GM19023 (cell line): ENCODE measurements around the gene KCNQ1OT1.

Source experiments
- ATAC-seq: cut with Tn5 transposase; IDR thresholded peaks from one replicate; pipeline ENCODE4 v1.9.1; 2021; ENCODE audit warnings: mild to moderate bottlenecking, moderate library complexity; ENCODE audit not compliant: unreplicated experiment

The KCNQ1OT1 gene

DNA sequence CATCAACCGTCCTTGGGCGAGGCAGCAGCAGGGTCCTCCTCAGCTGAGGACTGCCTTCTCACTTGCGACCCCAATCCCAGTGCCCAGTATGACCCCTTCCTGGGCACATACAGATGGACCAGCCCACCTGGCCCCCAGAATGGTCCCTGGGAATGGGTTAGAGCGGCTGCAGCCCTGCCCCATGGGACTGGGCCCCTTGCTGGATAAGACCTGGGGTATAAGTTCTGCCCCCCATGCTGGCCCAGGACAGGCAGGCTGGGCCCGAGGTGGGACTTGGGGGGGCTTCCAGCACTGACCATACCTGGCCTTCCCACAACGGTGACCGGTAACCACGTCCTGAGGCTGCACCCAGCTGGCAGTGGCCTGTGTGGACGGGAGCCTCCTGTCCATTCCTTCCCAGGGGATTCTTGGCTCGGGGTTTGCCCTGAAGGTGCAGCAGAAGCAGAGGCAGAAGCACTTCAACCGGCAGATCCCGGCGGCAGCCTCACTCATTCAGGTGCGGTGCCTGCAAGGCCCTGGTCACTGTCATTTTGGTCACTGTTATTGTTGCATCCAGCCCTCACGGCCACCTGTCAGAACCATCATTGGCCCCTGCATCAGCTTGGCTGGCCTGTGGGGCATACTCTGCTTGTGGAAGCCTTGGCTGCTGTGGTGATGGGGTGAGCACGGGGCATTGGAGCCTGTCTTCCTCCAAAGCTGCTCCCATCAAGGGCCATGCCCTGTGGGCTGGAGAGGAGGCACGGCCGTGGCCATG is 114.8 kb downstream of the KCNQ1OT1 start:
- ATAC-seq: no peak

GRCh38 chr11:2584434-2584811 is 115.4 kb downstream of the KCNQ1OT1 start:
- ATAC-seq: no peak

GRCh38 chr11:2583605-2583958 is 116.2 kb downstream of the KCNQ1OT1 start:
- ATAC-seq: no peak

DNA sequence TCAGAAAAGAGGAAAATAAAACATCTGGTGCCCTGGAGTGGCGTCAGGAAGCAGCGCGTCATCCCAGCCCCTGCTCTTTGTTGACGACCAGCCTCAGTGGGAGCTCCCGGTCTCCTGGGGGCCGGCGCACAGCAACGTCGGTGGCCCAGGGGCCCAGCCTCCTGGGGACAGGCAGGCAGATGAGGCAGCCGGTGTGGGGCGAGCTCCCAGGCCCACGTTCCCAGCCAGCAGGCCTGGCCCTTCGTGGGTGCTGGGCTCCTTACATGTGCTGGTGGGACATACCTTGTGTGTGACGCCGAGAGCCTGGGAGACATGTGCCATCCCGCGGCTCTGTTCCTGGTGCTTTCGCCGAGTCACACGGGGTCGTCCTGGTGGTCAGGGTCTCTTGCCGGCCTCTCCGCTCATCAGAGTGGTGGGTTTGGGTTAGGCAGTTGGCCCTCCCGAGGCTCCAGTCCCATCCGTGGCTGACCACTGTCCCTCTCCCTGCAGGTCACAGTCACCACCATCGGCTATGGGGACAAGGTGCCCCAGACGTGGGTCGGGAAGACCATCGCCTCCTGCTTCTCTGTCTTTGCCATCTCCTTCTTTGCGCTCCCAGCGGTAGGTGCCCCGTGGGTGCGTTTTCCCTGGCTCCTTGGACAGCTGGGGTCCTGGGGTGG is 116.7 kb downstream of the KCNQ1OT1 start:
- ATAC-seq: no peak

DNA sequence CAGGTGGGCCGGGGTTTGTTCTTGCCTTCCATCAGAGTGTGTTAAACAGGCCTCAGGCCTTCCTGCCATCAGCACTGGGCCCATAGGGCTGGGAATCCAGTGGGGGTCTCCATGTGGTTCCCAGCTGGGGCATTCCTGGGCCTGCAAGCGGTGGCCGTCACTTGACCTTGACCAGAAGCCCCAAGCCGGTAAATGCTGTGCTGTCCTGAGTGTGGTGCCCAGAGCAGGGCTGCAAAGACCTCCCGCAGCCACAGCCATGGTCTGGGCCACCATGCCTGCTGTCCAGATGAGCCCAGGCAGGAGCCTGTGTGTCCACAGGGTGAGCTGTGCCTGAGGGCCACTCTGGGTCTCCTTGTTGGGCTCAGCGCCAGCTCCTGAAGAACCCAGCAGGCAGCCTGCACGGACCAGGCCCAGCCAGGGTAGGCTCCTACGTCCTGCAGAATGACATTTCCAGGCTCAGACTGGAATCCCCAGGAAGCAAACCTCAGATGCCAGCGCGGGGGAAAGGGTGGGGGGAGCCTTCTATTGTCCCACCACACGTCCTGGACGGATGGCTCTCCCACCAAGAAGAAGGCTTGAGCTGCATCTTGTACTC is 117.3 kb downstream of the KCNQ1OT1 start:
- ATAC-seq: no peak

DNA sequence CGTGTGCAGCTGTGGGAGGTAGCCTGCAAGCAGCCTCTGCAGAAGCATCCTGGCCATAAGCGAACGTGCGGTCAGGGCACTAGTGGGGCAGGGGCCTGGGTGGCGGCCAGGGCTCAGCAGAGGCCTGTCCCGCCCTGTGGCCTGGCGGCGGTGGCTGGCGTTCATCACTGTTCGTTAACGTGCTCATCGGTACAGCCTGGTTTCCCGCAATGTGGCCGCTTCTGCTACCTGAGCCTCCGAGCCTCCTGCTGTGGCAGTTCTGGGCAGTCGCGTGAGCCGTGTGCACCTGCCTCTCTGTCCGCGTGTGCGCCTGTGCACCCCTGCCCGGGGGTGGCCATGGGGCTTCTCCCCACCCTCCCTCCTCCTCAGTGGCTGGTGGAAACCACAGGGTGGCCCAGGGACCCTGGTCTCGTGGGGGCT is 117.9 kb downstream of the KCNQ1OT1 start:
- no peak for ATAC-seq

DNA sequence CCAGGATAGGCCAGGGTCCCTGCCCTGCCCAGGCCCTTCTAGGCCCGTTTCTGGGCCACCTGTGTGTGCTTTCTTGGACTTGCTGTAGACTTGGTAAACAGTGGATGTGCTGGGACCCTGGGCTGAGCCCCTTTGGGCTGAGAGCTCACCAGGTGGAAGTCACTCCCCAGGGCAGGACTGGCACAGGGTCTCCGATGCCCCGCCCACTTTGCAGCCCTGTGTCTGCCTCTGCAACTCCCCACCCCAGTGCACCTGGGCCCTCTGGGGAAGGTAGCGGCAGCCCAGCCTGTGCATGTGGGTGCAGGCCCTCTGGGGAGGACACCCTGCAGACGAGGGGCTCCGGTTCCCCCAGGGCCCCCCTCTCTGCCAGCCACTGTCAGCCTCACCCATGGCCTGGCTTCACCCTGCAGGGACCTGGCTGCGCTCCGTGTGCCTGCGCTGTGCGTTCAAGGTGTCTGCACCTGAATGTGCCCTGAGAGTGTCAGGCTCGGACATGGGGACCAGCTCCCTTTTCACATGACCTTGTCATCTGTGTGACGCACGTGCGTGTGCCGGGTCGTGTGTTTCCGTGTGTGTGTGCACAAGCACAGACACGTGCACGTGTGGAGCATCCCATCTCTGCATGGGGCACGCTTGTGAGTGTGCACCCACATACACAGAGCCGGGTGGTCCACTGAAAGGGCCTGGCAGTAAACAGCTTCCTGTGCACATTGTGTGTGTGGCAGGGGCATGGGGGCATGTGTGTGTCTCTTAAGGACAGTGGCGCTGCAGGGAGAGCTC is 118.5 kb downstream of the KCNQ1OT1 start:
- no peak for ATAC-seq

DNA sequence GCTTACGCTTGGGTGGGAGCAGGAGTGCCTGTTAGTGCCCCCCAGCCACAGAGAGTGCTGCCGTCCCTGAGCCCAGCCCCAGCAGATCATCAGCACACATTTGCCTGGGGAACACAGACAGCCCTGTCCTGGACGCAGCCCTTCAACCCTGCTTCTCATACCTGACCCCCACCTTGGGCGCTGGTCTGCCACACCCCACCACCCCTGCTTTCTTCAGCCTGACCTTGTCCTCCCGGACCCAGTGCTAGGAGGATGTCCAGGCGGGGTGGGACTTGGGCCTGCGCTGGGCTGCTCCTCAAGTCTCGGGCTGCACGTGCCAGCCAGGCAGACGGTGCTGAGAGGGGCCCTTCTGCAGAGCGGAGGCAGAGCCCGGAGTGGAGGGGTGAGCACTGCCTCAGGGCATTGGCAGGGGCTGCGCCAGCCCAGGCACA is 119.2 kb downstream of the KCNQ1OT1 start:
- ATAC-seq: no peak

- ATAC-seq: no peak
These were observed 119.8 kb downstream of the KCNQ1OT1 start for GRCh38 chr11:2580061-2580421.

DNA sequence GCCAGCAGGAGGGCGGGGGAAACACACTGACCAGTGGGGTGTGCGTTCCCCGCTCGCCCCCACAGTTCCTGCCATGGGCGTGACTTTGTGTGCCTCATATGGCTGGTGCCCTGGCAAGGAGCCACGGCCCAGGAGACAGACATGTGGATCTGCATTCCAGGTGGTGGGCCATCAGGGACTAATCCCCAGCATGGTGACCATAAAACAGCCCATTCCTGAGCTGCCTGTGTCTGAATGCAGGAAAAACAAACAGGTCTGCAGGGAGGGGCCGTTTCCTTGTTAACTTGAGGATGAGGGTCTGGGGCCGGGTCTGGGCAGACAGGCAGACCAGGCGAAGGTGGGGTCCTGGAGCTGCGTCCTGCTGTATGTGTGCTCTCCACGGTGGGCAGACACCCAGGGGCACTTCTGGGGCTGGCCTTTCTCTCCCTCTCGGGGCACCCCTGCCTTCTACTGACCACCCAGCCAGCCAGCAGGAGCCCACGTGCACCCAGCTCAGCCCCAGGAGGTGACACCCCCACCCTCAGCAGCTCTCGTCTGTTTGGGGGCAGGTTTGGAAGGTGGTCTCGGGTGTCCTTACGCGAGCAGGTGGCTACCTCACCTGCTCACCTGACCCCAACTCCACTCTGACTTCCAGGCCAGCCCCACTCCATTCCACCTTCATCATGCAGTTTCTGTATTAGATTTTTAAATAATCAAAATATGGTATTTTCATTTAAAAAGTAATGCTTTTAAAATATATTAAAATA is 120.3 kb downstream of the KCNQ1OT1 start:
- no peak for ATAC-seq

DNA sequence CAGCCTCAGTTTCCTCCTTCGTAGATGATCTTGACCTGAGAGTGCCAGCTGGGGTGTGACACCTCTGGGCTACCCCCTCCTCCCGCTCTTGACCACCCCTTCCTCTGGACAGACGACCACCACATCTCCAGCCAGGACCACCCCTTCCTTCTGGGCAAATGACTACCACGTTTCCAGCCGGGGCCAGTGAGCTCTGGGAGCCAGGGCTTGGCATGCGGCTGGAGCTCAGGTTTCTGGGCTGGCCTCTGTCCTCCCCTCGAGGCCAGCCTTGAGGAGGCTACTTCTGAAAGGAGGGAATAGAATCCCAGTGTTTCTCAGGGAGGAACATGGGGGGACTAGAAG is 120.9 kb downstream of the KCNQ1OT1 start:
- no peak for ATAC-seq

- ATAC-seq: no peak
These were observed 121.5 kb downstream of the KCNQ1OT1 start for GRCh38 chr11:2577991-2578928.

- no peak for ATAC-seq
These were observed 122.5 kb downstream of the KCNQ1OT1 start for GRCh38 chr11:2577031-2577990.

DNA sequence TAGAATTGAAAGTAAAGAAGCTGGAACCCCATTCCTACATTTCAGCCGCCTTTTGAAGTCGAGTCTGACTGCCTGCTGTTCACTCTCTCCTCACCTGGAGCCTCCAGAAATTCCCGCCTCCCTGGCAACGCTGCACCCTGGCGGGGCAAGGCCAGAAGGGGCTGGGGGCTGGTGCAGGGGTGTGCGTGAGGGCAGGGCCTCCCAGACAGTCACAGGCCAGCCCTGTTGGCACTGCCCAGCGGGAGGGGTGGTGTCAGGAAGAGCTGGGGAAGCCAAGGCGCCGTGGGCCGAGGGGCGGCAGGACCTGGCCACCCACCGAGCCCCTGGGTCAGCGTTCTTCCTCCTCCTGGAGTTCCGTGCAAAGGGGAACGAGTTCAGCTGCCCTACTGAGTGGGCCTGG is 123.2 kb downstream of the KCNQ1OT1 start:
- no peak for ATAC-seq

DNA sequence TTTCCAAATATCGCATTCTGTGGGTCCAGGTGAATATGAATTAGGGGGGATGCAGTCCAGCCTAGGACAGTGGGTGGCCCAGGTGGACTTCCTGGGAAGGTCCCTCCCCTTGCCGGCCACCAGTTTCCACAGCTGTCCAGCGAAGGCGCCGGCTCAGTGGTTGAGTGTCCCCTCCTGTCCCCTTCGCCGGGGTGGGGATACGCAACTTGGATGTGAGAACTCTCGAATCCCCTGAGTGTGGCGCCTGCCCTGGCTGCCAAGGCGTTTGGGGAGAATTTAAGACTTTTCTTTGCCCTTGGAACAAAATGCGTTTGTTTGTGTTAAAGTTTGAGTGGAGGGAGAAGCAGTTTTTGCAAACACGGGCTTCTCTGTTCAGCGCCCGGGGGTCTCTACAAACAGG is 123.7 kb downstream of the KCNQ1OT1 start:
- no peak for ATAC-seq

GRCh38 chr11:2575591-2576051 is 124.2 kb downstream of the KCNQ1OT1 start:
- no peak for ATAC-seq

DNA sequence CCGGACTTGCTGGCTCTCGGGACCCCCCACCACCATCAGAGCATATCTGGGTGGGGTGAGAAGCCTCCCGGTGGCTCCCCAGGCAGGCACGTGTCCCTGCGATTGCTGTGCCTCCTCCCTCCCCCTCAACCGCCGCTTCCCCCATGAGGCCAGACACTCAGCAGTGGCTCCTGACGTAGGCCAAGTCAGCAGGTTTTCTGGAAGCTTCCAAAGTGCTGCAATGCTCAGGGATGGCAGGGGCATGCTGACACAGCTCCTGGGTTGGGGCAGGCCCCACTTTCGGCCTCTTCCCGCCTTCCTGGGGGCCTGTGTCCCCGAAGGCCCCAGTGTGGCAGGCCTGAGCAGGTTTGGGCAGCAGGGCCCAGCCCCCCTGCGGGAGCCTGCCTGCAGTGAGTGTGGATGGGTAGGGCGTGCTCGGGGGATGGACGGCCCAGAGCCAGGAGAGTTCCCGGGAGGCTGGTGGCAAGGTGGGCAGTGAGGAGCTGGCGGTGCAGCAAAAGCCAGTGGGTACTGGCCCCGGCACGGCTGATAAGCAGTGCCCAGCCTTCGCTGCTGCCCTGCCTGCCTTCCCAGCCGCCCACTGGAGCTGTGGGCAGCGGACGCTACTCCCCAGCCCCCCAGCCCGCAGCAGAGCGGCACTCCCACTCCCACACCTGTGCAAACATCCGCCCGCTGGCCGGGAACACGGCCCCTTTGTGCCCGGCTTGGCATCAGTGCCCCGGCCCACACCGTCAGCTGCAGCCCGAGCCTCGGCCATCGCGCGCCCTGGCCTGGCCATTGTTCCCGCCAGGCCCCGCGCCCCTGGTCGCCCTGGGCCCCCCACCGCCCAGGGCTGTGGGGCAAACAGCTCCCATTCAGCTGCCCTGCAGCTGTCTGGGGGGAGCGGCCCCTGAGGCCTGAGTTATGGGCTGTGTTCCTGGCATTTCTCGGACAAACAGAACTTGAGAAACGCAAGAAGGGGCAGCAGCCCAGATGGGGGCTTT is 125.0 kb downstream of the KCNQ1OT1 start:
- ATAC-seq: no peak
